Gastrocnemius medialis (tissue), 4 donors: Measurements from ENCODE around the gene NEURL4. TPM values are rescaled to one million over a fixed set of nuclear protein-coding genes. Genes with fewer than 3 reads are reported as not detected.

Experiments
- ATAC-seq, 2 donors: fragments of 150-250 bp; one replicate each; pipeline ENCODE4 v1.9.1; 2016
- DNase-seq, 2 donors: peaks; one replicate each; pipeline ENCODE4 v3.0.0-alpha.2; 2019
- H3K27ac ChIP-seq, 4 donors: fragments of 200-600 bp; sonication (generic); 1 replicate in 1 of 4; 2 replicates in 3 of 4; pipeline ENCODE4 v1.5.1; 2016 to 2018; ENCODE audit warnings: mild to moderate bottlenecking in 2 of 4, moderate library complexity in 1 of 4
- H3K27me3 ChIP-seq, 3 donors: fragments of 200-600 bp; sonication (generic) in 2 of 3; 1 replicate in 1 of 3; 2 replicates in 2 of 3; pipeline versions ENCODE4 v1.5.1 to v1.6.0; 2016 to 2019; ENCODE audit warnings: mild to moderate bottlenecking in 1 of 3, moderate library complexity in 1 of 3
- H3K36me3 ChIP-seq, 2 donors: fragments of 200-600 bp; sonication (generic) in 1 of 2; one replicate each; pipeline ENCODE4 v1.5.1; 2017 to 2018
- H3K4me1 ChIP-seq, 2 donors: fragments of 200-600 bp; sonication (generic) in 1 of 2; one replicate each; pipeline ENCODE4 v1.5.1; 2016 to 2017; ENCODE audit warnings: mild to moderate bottlenecking in 2 of 2
- H3K4me3 ChIP-seq, 4 donors: fragments of 200-600 bp; sonication (generic) in 3 of 4; 1 replicate in 1 of 4; 2 replicates in 3 of 4; pipeline ENCODE4 v1.5.1; 2016 to 2019; ENCODE audit warnings: mild to moderate bottlenecking in 2 of 4
- H3K9me3 ChIP-seq, 3 donors: fragments of 200-600 bp; sonication (generic) in 2 of 3; 1 replicate in 1 of 3; 2 replicates in 2 of 3; pipeline ENCODE4 v1.5.1; 2016 to 2019
- CTCF ChIP-seq, 5 experiments: fragments of 450-650 bp in 3 of 5; fragments of 200-600 bp in 2 of 5; sonication (generic) in 2 of 5; IDR thresholded peaks in 4 of 5; conservative IDR thresholded peaks in 1 of 5; 1 replicate in 4 of 5; 2 replicates in 1 of 5; pipeline ENCODE4 v1.5.1; 2016 to 2019; ENCODE audit warnings: antibody characterized with exemption in 5 of 5, mild to moderate bottlenecking in 3 of 5, moderate library complexity in 3 of 5
- POLR2A ChIP-seq, 2 donors: fragments of 450-650 bp; IDR thresholded peaks; one replicate each; pipeline ENCODE4 v1.6.1; 2017; ENCODE audit warnings: antibody characterized with exemption in 2 of 2, mild to moderate bottlenecking in 2 of 2, moderate library complexity in 2 of 2
- in situ Hi-C, 4 donors: fragments of 200-750 bp; cut with MboI; loops; one replicate each; pipeline versions ENCODE4 v1.15.0 to v1.8.0; 2017; ENCODE audit warnings: low sequenced_read_pairs in 4 of 4
- intact Hi-C: fragments of 100-400 bp; cut with DNase I; formaldehyde crosslinking; loops from one replicate; pipeline ENCODE4 v1.15.1; 2023; ENCODE audit warnings: low total_unique reads
- total RNA-seq, 4 donors: library from RNA; depleted of rRNA; stranded (reverse); fragments of >200 nt; gene quantifications; one replicate each; pipeline versions ENCODE4 v1.1.0 to v1.2.3, GENCODE V29; 2016

NEURL4 gene
- total RNA-seq, 4 donors from 2014 or later: 21.8 to 26.7 (median 23.5) TPM

GRCh38 chr17:7351665-7352502, 22.7 kb upstream of the NEURL4 start, which contains the start of gene KCTD11:
Gene KCTD11 (plus strand): TSS chr17:7352162.
- TF ChIP-seq CTCF (IDR thresholded peaks at IDR 0.05 in 4 of 5, conservative IDR thresholded peaks at IDR 0.05 in 1 of 5) (peak in 3 of 5 experiments; percentile 58 to 74 (median 60)), POLR2A (IDR thresholded peaks at IDR 0.05) (peak; percentile 72 to 75)
- in situ Hi-C loops (loop anchor here in 2 of 4 donors (25.0 kb wide), 2 partner anchors 160 to 185 kb away; partner anchors contain the start of gene TNFSF12 (in 1 of the 2)), intact Hi-C loops (loop anchor here (1.0 to 2.0 kb wide), 6 partner anchors 51 to 335 kb away; partner anchors contain the start of genes POLR2A, SENP3, SLC2A4 and TP53)
- peak; percentile 70 to 81 for ATAC-seq
- H3K9me3 ChIP-seq: no peaks in the 10 kb centered on the region
- peaks cover 22 to 40% of the 10 kb centered on the region in 2 donors for H3K4me1 ChIP-seq
- H3K27ac ChIP-seq: peak within 1 kb of the TSS; percentile 93 to 98 (median 96)
- peak within 1 kb of the TSS; percentile 71 to 100 (median 84) for H3K4me3 ChIP-seq
- H3K27me3 ChIP-seq: no peaks in the 10 kb centered on the region
- DNase-seq: peak; percentile 84 to 91
- H3K36me3 ChIP-seq: no peaks in the 10 kb centered on the region

GRCh38 chr17:7348478-7349242, 19.5 kb upstream of the NEURL4 start:
- intact Hi-C loops: loop anchor here (10.0 kb wide), 1 partner anchor 304 kb away; the partner anchor contains the start of gene SLC16A11

DNA sequence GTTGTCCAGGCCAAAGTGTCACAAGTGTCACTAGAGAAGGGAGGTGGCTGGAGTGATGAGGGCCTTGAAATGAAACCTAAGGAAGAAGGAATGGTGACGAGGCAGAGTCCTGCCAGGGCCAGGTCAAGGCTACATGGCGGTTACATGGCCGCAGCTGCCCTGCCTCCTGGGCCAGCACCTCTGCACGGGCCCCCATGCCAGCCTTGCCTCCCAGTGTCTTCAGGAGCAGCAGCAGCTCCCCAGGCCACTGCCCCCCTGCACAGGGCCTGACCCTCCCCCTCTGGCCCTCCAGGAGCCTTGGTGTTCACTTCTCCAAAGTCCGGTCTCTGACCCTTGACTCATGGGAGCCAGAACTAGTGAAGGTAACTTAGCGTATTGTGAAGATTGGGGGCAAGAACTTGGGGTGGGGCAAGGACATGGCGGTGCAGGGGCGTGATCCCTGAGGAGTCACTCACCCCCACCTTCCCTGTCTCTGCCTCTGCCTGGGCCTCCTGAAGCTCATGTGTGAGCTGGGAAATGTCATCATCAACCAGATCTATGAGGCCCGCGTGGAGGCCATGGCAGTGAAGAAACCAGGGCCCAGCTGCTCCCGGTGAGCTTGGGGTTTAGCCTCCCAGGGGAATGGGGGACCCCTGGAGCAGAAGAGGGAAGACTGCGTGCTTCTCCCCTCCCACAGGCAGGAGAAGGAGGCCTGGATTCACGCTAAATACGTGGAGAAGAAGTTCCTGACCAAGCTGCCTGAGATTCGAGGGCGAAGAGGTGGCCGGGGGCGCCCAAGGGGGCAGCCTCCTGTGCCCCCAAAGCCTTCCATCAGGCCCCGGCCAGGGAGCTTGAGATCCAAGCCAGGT, 18.7 kb upstream of the NEURL4 start:
- H3K4me3 ChIP-seq: no peak overlapping the region
- ATAC-seq (no peak), DNase-seq (no peak)
- intact Hi-C loops (loop anchor here (10.0 kb wide), 1 partner anchor 303 kb away; the partner anchor contains the start of gene SLC16A11), in situ Hi-C loops (loop anchor here in 1 of 4 donors (10.0 to 25.0 kb wide), 2 partner anchors 217 to 311 kb away; partner anchors contain the start of genes SENP3, SLC16A11 and SLC16A13)
- peak overlapping the region in 2 of 4 donors; percentile 57 to 96 for H3K27ac ChIP-seq
- H3K27me3 ChIP-seq: no peaks in the 10 kb centered on the region
- no peaks in the 10 kb centered on the region for H3K36me3 ChIP-seq
- peaks cover 17 to 35% of the 10 kb centered on the region in 2 donors for H3K4me1 ChIP-seq
- H3K9me3 ChIP-seq: no peaks in the 10 kb centered on the region
- TF ChIP-seq POLR2A (IDR thresholded peaks at IDR 0.05) (no peak), CTCF (IDR thresholded peaks at IDR 0.05 in 4 of 5, conservative IDR thresholded peaks at IDR 0.05 in 1 of 5) (no peak)

More at GRCh38 chr17:7348478-7349242, 19.5 kb upstream of the NEURL4 start:
- DNase-seq (no peak), ATAC-seq (no peak)
- H3K4me3 ChIP-seq: no peak overlapping the region
- TF ChIP-seq POLR2A (IDR thresholded peaks at IDR 0.05) (no peak), CTCF (IDR thresholded peaks at IDR 0.05 in 4 of 5, conservative IDR thresholded peaks at IDR 0.05 in 1 of 5) (no peak)
- peak overlapping the region; percentile 93 to 98 (median 96) for H3K27ac ChIP-seq
- no peaks in the 10 kb centered on the region for H3K36me3 ChIP-seq
- no peaks in the 10 kb centered on the region for H3K27me3 ChIP-seq
- peaks cover 22 to 40% of the 10 kb centered on the region in 2 donors for H3K4me1 ChIP-seq
- in situ Hi-C loops: loop anchor here in 1 of 4 donors (10.0 to 25.0 kb wide), 2 partner anchors 216 to 311 kb away; partner anchors contain the start of genes SENP3, SLC16A11 and SLC16A13
- H3K9me3 ChIP-seq: no peaks in the 10 kb centered on the region
